Measurements from ENCODE around the gene SLX4.

The SLX4 gene

GRCh38 chr16:3592559-3592958, 18.8 kb downstream of the SLX4 start:
- Histone ChIP-seq H3K27ac (no peak overlapping the region), H3K9me3 (no peaks in the 10 kb centered on the region), H3K4me3 (no peak overlapping the region), H3K36me3 (peaks cover 0 to 75% (median 29%) of the 10 kb centered on the region in 3 donors), H3K4me1 (no peaks in the 10 kb centered on the region), H3K27me3 (no peaks in the 10 kb centered on the region)
- DNase-seq: no peak
- no peak for TF ChIP-seq CTCF (IDR thresholded peaks at IDR 0.05)
- intact Hi-C loops (cut with DNase I; ENCODE audit: low total_unique reads): no loop called here

GRCh38 chr16:3591991-3592390, 19.4 kb downstream of the SLX4 start:
- intact Hi-C loops (cut with DNase I; ENCODE audit: low total_unique reads): no loop called here
- Histone ChIP-seq H3K36me3 (peaks cover 0 to 78% (median 24%) of the 10 kb centered on the region in 3 donors), H3K4me1 (no peaks in the 10 kb centered on the region), H3K9me3 (no peaks in the 10 kb centered on the region), H3K4me3 (no peak overlapping the region), H3K27me3 (no peaks in the 10 kb centered on the region), H3K27ac (no peak overlapping the region)
- no peak for TF ChIP-seq CTCF (IDR thresholded peaks at IDR 0.05)
- DNase-seq: no peak

GRCh38 chr16:3591436-3591803, 20.0 kb downstream of the SLX4 start:
- peaks cover 0 to 78% (median 24%) of the 10 kb centered on the region in 3 donors for H3K36me3 ChIP-seq
- no peaks in the 10 kb centered on the region for H3K4me1 ChIP-seq
- no peak overlapping the region for H3K27ac ChIP-seq
- no peaks in the 10 kb centered on the region for H3K27me3 ChIP-seq
- H3K9me3 ChIP-seq: no peaks in the 10 kb centered on the region
- intact Hi-C loops (cut with DNase I; ENCODE audit: low total_unique reads): no loop called here
- DNase-seq: no peak
- TF ChIP-seq CTCF (IDR thresholded peaks at IDR 0.05): no peak
- no peak overlapping the region for H3K4me3 ChIP-seq

- no peak for DNase-seq
- H3K27ac ChIP-seq: no peak overlapping the region
- H3K4me3 ChIP-seq: no peak overlapping the region
- no peaks in the 10 kb centered on the region for H3K27me3 ChIP-seq
- H3K36me3 ChIP-seq: peaks cover 0 to 76% (median 24%) of the 10 kb centered on the region in 3 donors
- TF ChIP-seq CTCF (IDR thresholded peaks at IDR 0.05): no peak
- intact Hi-C loops (cut with DNase I; ENCODE audit: low total_unique reads): no loop called here
- no peaks in the 10 kb centered on the region for H3K4me1 ChIP-seq
- H3K9me3 ChIP-seq: no peaks in the 10 kb centered on the region
Observed at GRCh38 chr16:3590736-3591435, 20.5 kb downstream of the SLX4 start.

GRCh38 chr16:3589991-3590701, 21.3 kb downstream of the SLX4 start:
- Histone ChIP-seq H3K27me3 (no peaks in the 10 kb centered on the region), H3K9me3 (no peaks in the 10 kb centered on the region), H3K27ac (no peak overlapping the region), H3K36me3 (peaks cover 0 to 68% (median 19%) of the 10 kb centered on the region in 3 donors), H3K4me1 (no peaks in the 10 kb centered on the region), H3K4me3 (no peak overlapping the region)
- no peak for DNase-seq
- intact Hi-C loops (cut with DNase I; ENCODE audit: low total_unique reads): no loop called here
- no peak for TF ChIP-seq CTCF (IDR thresholded peaks at IDR 0.05)
